Astrocyte (in vitro differentiated cells and primary cell): ENCODE measurements around the gene CBLIF. TPM values are rescaled to one million over a fixed set of nuclear protein-coding genes. Genes with fewer than 3 reads are reported as not detected.

Source experiments
- DNase-seq: peaks from one replicate; pipeline ENCODE4 v3.0.0-alpha.2; 2010; ENCODE audit warnings: low read depth
- FAIRE-seq: peaks from 2 replicates; lab custom pipeline; 2011; peaks lifted over from hg19 to GRCh38; lab: Jason Lieb, UNC
- H2AFZ ChIP-seq: 2 replicates; pipeline ENCODE4 v1.6.0; 2012; ENCODE audit warnings: low read depth, low read length, inconsistent platforms
- H3K27ac ChIP-seq: 2 replicates; pipeline ENCODE4 v1.5.1; 2011; ENCODE audit warnings: low read depth, low read length, inconsistent platforms
- H3K27me3 ChIP-seq: 2 replicates; pipeline ENCODE4 v1.6.0; 2011; ENCODE audit warnings: low read length, inconsistent platforms; ENCODE audit not compliant: insufficient read depth
- H3K36me3 ChIP-seq: 2 replicates; pipeline ENCODE4 v1.5.1; 2011; ENCODE audit warnings: low read length, inconsistent platforms; ENCODE audit not compliant: insufficient read depth
- H3K4me1 ChIP-seq: 2 replicates; pipeline ENCODE4 v1.5.1; 2011; ENCODE audit warnings: low read length, inconsistent platforms; ENCODE audit not compliant: insufficient read depth
- H3K4me2 ChIP-seq: 2 replicates; pipeline ENCODE4 v1.6.0; 2012; ENCODE audit warnings: low read length, inconsistent platforms
- H3K4me3 ChIP-seq: 2 replicates; pipeline ENCODE4 v1.5.1; 2011; ENCODE audit warnings: low read depth, mild to moderate bottlenecking, low read length, inconsistent platforms; ENCODE audit not compliant: insufficient read depth
- H3K79me2 ChIP-seq: 2 replicates; pipeline ENCODE4 v1.6.0; 2012; ENCODE audit warnings: mild to moderate bottlenecking, low read length, inconsistent platforms; ENCODE audit not compliant: insufficient read depth
- H3K9ac ChIP-seq: 2 replicates; pipeline ENCODE4 v1.6.0; 2012; ENCODE audit warnings: mild to moderate bottlenecking, low read length, inconsistent platforms
- H3K9me3 ChIP-seq: 2 replicates; pipeline ENCODE4 v1.5.1; 2012; ENCODE audit warnings: low read depth, mild to moderate bottlenecking, low read length, inconsistent platforms; ENCODE audit not compliant: insufficient read depth
- H4K20me1 ChIP-seq: 2 replicates; pipeline ENCODE4 v1.6.0; 2012; ENCODE audit warnings: low read length, inconsistent platforms; ENCODE audit not compliant: insufficient read depth
- H3K27ac Mint-ChIP-seq: one replicate; pipeline ENCODE4 v1.8.0; 2021; ENCODE audit warnings: mild to moderate bottlenecking, mixed read lengths; ENCODE audit not compliant: unreplicated experiment
- H3K27me3 Mint-ChIP-seq: one replicate; pipeline ENCODE4 v1.8.0; 2021; ENCODE audit warnings: low read depth, mixed read lengths; ENCODE audit not compliant: unreplicated experiment
- H3K36me3 Mint-ChIP-seq: one replicate; pipeline ENCODE4 v1.8.0; 2021; ENCODE audit warnings: low read depth, mixed read lengths; ENCODE audit not compliant: unreplicated experiment
- H3K4me1 Mint-ChIP-seq: one replicate; pipeline ENCODE4 v1.8.0; 2021; ENCODE audit warnings: low read depth, mixed read lengths; ENCODE audit not compliant: unreplicated experiment
- H3K4me3 Mint-ChIP-seq: one replicate; pipeline ENCODE4 v1.8.0; 2021; ENCODE audit warnings: mild to moderate bottlenecking, moderate library complexity, mixed read lengths; ENCODE audit not compliant: unreplicated experiment
- H3K9me3 Mint-ChIP-seq: one replicate; pipeline ENCODE4 v1.8.0; 2021; ENCODE audit warnings: mild to moderate bottlenecking, mixed read lengths; ENCODE audit not compliant: unreplicated experiment
- EZH2 ChIP-seq: IDR thresholded peaks from 2 replicates; pipeline ENCODE4 v1.6.1; 2012; ENCODE audit warnings: mild to moderate bottlenecking, low read length, inconsistent platforms; ENCODE audit not compliant: insufficient read depth
- total RNA-seq: library from RNA; stranded (reverse); gene quantifications from 2 replicates; pipeline ENCODE4 v1.2.1, GENCODE V29; 2021
- TF ChIP-seq, protein P1 (sequence below): IDR thresholded peaks from 2 replicates; pipeline ENCODE4 v1.5.1; 2011; ENCODE audit warnings: low read depth, mild to moderate bottlenecking, inconsistent platforms, low read length, moderate library complexity; ENCODE audit not compliant: insufficient read depth

CBLIF gene
- total RNA-seq, 1 donor from 2014 or later: not detected

DNA sequence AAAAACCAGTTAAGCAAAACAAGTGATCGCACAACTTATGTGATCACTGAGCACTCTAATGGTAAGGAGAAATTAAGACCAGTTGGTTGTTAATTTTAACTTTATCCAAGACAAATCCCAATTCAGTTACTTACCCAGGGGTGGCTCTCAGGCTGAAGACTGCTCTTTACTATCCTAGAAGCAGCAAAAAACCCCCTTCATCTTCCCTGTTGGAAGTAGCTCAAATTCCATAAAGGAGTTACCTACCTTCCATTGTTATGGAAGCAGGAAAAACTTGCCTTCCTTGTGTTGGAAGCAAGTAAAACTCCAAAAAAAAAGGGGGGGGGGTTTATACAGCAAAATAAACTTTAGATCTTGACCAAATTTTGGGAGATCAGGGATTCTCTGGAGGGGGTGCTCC is 29.5 kb downstream of the CBLIF start:
- H3K27me3 ChIP-seq: no peaks in the 10 kb centered on the region
- Mint-ChIP-seq H3K36me3 (peaks cover 3% of the 10 kb centered on the region), H3K9me3 (no peaks in the 10 kb centered on the region), H3K27me3 (no peaks in the 10 kb centered on the region), H3K27ac (no peak overlapping the region), H3K4me3 (no peak overlapping the region), H3K4me1 (no peaks in the 10 kb centered on the region)
- H3K9ac ChIP-seq: no peak overlapping the region
- no peak overlapping the region for H3K27ac ChIP-seq
- TF ChIP-seq, protein P1, sequence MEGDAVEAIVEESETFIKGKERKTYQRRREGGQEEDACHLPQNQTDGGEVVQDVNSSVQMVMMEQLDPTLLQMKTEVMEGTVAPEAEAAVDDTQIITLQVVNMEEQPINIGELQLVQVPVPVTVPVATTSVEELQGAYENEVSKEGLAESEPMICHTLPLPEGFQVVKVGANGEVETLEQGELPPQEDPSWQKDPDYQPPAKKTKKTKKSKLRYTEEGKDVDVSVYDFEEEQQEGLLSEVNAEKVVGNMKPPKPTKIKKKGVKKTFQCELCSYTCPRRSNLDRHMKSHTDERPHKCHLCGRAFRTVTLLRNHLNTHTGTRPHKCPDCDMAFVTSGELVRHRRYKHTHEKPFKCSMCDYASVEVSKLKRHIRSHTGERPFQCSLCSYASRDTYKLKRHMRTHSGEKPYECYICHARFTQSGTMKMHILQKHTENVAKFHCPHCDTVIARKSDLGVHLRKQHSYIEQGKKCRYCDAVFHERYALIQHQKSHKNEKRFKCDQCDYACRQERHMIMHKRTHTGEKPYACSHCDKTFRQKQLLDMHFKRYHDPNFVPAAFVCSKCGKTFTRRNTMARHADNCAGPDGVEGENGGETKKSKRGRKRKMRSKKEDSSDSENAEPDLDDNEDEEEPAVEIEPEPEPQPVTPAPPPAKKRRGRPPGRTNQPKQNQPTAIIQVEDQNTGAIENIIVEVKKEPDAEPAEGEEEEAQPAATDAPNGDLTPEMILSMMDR: no peak
- TF ChIP-seq EZH2: no peak
- H3K4me1 ChIP-seq: peaks cover 5% of the 10 kb centered on the region
- no peak for DNase-seq
- H4K20me1 ChIP-seq: no peaks in the 10 kb centered on the region
- no peaks in the 10 kb centered on the region for H3K9me3 ChIP-seq
- no peak overlapping the region for H3K4me3 ChIP-seq
- no peaks in the 10 kb centered on the region for H3K79me2 ChIP-seq
- no peak overlapping the region for H2AFZ ChIP-seq
- H3K4me2 ChIP-seq: no peak overlapping the region
- no peak for FAIRE-seq
- H3K36me3 ChIP-seq: no peaks in the 10 kb centered on the region

DNA sequence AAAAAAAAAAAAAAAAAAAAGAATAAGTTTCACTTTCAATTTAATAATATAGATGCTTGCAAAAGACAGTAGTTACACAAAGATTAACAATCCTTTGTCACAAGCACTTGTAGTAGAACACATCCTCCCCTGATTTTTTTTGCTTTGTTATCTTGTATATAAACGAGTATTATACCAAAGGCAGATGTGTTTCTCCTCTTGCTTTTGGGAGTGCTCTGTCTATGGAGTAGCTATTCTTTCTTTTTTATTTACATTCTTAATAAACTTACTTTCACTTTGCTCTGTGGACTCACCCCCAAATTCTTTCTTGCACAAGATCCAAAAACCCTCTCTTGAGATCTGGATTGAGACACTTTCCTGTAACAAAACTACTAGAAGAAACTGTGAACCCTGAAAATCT is 31.3 kb downstream of the CBLIF start:
- Histone ChIP-seq H3K27ac (no peak overlapping the region), H3K36me3 (no peaks in the 10 kb centered on the region), H3K9me3 (no peaks in the 10 kb centered on the region), H3K79me2 (peaks cover 13% of the 10 kb centered on the region), H3K27me3 (no peaks in the 10 kb centered on the region), H3K9ac (no peak overlapping the region), H4K20me1 (no peaks in the 10 kb centered on the region), H2AFZ (no peak overlapping the region), H3K4me3 (no peak overlapping the region), H3K4me1 (peaks cover 11% of the 10 kb centered on the region), H3K4me2 (no peak overlapping the region)
- Mint-ChIP-seq H3K4me1 (no peaks in the 10 kb centered on the region), H3K9me3 (no peaks in the 10 kb centered on the region), H3K36me3 (peaks cover 3% of the 10 kb centered on the region), H3K27me3 (no peaks in the 10 kb centered on the region), H3K27ac (no peak overlapping the region), H3K4me3 (no peak overlapping the region)
- DNase-seq: no peak
- TF ChIP-seq, protein P1: no peak
- no peak for TF ChIP-seq EZH2
- no peak for FAIRE-seq

DNA sequence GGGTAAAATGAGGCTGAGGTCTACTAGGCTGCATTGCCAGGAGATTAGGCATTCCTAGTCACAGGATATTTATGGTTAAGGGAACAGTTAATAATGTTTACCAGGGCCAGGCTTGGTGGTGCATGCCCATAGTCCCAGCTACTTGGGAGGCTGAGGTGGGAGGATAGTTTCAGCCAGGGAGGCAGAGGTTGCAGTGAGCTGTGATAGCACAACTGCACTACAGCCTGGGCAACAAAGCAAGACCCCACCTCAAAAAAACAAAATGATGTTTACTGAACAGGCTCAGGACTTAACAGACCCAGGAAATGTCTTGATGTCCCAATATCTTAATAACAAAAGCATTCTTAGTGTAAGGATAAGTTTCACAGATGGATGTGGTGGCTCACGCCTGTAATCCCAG is 31.9 kb downstream of the CBLIF start:
- no peaks in the 10 kb centered on the region for H4K20me1 ChIP-seq
- H3K4me3 ChIP-seq: no peak overlapping the region
- TF ChIP-seq, protein P1: no peak
- TF ChIP-seq EZH2: no peak
- Mint-ChIP-seq H3K36me3 (peaks cover 3% of the 10 kb centered on the region), H3K27me3 (no peaks in the 10 kb centered on the region), H3K4me3 (no peak overlapping the region), H3K27ac (no peak overlapping the region), H3K9me3 (no peaks in the 10 kb centered on the region), H3K4me1 (no peaks in the 10 kb centered on the region)
- no peaks in the 10 kb centered on the region for H3K27me3 ChIP-seq
- H3K9ac ChIP-seq: no peak overlapping the region
- peaks cover 13% of the 10 kb centered on the region for H3K79me2 ChIP-seq
- H3K4me1 ChIP-seq: peaks cover 11% of the 10 kb centered on the region
- no peak overlapping the region for H3K4me2 ChIP-seq
- no peak overlapping the region for H2AFZ ChIP-seq
- no peak overlapping the region for H3K27ac ChIP-seq
- H3K36me3 ChIP-seq: peaks cover 3% of the 10 kb centered on the region
- FAIRE-seq: no peak
- no peak for DNase-seq
- no peaks in the 10 kb centered on the region for H3K9me3 ChIP-seq
